Ishikawa (cell line): ENCODE measurements around the gene UBE2D3.

Source experiments
- CEBPB ChIP-seq: IDR thresholded peaks from 2 replicates; pipeline ENCODE4 v1.6.1; 2012
- CREB1 ChIP-seq: IDR thresholded peaks from 2 replicates; pipeline ENCODE4 v1.6.1; 2012; ENCODE audit warnings: low read depth
- EGR1 ChIP-seq: IDR thresholded peaks from 2 replicates; pipeline ENCODE4 v1.6.1; 2012
- EP300 ChIP-seq: IDR thresholded peaks from 2 replicates; pipeline ENCODE4 v1.6.1; 2012; ENCODE audit warnings: borderline replicate concordance
- FOXM1 ChIP-seq: IDR thresholded peaks from 2 replicates; pipeline ENCODE4 v1.6.1; 2012; ENCODE audit warnings: low read depth, borderline replicate concordance
- NFIC ChIP-seq: IDR thresholded peaks from 2 replicates; pipeline ENCODE4 v1.6.1; 2012
- RAD21 ChIP-seq: IDR thresholded peaks from 2 replicates; pipeline ENCODE4 v1.6.1; 2012; ENCODE audit warnings: low read depth
- TCF12 ChIP-seq: IDR thresholded peaks from 2 replicates; pipeline ENCODE4 v1.6.1; 2012; ENCODE audit warnings: low read depth
- YY1 ChIP-seq: IDR thresholded peaks from 2 replicates; pipeline ENCODE4 v1.6.1; 2012; ENCODE audit warnings: low read depth
- ZBTB7A ChIP-seq: IDR thresholded peaks from 2 replicates; pipeline ENCODE4 v1.6.1; 2012; ENCODE audit warnings: low read depth
- TF ChIP-seq, protein P1 (sequence below): IDR thresholded peaks from 2 replicates; pipeline ENCODE4 v1.6.1; 2012
- TF ChIP-seq, protein P2 (sequence below): IDR thresholded peaks from 2 replicates; pipeline ENCODE4 v1.6.1; 2012; ENCODE audit warnings: low read depth, mild to moderate bottlenecking
- TF ChIP-seq, protein P3 (sequence below): IDR thresholded peaks from 2 replicates; pipeline ENCODE4 v1.6.1; 2012

DNA sequence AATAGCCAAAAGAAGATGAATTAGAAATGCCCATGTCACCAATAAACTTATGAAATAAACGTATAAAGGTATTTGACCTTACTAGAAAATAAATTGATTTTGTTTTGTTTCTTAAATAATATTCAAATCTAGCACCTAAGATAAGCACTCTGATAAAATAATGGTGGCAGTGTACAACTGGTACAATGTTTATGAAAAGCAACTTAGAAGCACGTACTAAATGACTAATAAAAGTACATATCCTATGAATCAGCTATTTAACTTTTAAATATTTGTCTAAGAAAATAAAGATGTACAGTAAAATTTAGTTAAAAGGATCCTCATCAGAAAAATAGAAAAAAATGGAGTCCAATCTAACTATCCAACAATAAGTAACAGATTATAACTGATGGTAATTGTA, 73.3 kb downstream of the UBE2D3 start:
- TF ChIP-seq RAD21 = no peak
- no peak for TF ChIP-seq FOXM1
- TF ChIP-seq, protein P1, sequence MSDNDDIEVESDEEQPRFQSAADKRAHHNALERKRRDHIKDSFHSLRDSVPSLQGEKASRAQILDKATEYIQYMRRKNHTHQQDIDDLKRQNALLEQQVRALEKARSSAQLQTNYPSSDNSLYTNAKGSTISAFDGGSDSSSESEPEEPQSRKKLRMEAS = no peak
- TF ChIP-seq, protein P2, sequence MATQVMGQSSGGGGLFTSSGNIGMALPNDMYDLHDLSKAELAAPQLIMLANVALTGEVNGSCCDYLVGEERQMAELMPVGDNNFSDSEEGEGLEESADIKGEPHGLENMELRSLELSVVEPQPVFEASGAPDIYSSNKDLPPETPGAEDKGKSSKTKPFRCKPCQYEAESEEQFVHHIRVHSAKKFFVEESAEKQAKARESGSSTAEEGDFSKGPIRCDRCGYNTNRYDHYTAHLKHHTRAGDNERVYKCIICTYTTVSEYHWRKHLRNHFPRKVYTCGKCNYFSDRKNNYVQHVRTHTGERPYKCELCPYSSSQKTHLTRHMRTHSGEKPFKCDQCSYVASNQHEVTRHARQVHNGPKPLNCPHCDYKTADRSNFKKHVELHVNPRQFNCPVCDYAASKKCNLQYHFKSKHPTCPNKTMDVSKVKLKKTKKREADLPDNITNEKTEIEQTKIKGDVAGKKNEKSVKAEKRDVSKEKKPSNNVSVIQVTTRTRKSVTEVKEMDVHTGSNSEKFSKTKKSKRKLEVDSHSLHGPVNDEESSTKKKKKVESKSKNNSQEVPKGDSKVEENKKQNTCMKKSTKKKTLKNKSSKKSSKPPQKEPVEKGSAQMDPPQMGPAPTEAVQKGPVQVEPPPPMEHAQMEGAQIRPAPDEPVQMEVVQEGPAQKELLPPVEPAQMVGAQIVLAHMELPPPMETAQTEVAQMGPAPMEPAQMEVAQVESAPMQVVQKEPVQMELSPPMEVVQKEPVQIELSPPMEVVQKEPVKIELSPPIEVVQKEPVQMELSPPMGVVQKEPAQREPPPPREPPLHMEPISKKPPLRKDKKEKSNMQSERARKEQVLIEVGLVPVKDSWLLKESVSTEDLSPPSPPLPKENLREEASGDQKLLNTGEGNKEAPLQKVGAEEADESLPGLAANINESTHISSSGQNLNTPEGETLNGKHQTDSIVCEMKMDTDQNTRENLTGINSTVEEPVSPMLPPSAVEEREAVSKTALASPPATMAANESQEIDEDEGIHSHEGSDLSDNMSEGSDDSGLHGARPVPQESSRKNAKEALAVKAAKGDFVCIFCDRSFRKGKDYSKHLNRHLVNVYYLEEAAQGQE = no peak
- TF ChIP-seq NFIC = no peak
- TF ChIP-seq EGR1 = no peak
- no peak for TF ChIP-seq EP300
- TF ChIP-seq, protein P3, sequence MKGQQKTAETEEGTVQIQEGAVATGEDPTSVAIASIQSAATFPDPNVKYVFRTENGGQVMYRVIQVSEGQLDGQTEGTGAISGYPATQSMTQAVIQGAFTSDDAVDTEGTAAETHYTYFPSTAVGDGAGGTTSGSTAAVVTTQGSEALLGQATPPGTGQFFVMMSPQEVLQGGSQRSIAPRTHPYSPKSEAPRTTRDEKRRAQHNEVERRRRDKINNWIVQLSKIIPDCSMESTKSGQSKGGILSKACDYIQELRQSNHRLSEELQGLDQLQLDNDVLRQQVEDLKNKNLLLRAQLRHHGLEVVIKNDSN = no peak
- TF ChIP-seq TCF12 = no peak
- no peak for TF ChIP-seq YY1
- no peak for TF ChIP-seq CEBPB
- no peak for TF ChIP-seq CREB1
- TF ChIP-seq ZBTB7A = no peak
